WTC11 (cell line): ENCODE measurements around the gene WDR33. TPM values are rescaled to one million over a fixed set of nuclear protein-coding genes. Genes with fewer than 3 reads are reported as not detected.

Experiments
- ATAC-seq: fragments of 200-7000 bp; cut with Tn5 transposase; 2 replicates; pipeline ENCODE4 v1.10.0; 2021; ENCODE audit warnings: mild to moderate bottlenecking, moderate library complexity
- CTCF ChIA-PET: fragments of 300-600 bp; sonication (Branson Sonifier 250); formaldehyde crosslinking; loops from one replicate; lab custom pipeline; 2021; ENCODE audit warnings: antibody characterized with exemption; lab: Charles Lee
- POLR2A ChIA-PET: fragments of 350-600 bp; sonication (Branson Sonifier 250); formaldehyde crosslinking; loops from one replicate; lab custom pipeline; 2021; ENCODE audit warnings: antibody characterized with exemption; lab: Charles Lee
- DNase-seq: peaks from one replicate; pipeline ENCODE4 v3.0.0; 2021; ENCODE audit warnings: low spot score
- H3K27ac Mint-ChIP-seq: 2 replicates; pipeline ENCODE4 v1.8.0; 2021; ENCODE audit warnings: mixed read lengths
- H3K27me3 Mint-ChIP-seq: 2 replicates; pipeline ENCODE4 v1.8.0; 2021; ENCODE audit warnings: low read depth, mild to moderate bottlenecking, moderate library complexity, mixed read lengths
- H3K36me3 Mint-ChIP-seq: 2 replicates; pipeline ENCODE4 v1.8.0; 2021; ENCODE audit warnings: mixed read lengths
- H3K4me1 Mint-ChIP-seq: 2 replicates; pipeline ENCODE4 v1.8.0; 2022; ENCODE audit warnings: mixed read lengths
- H3K4me3 Mint-ChIP-seq: 2 replicates; pipeline ENCODE4 v1.8.0; 2021; ENCODE audit warnings: mild to moderate bottlenecking, moderate library complexity, mixed read lengths
- H3K9me3 Mint-ChIP-seq: 2 replicates; pipeline ENCODE4 v1.8.0; 2021; ENCODE audit warnings: mixed read lengths
- ATF1 ChIP-seq: sonication (generic); formaldehyde crosslinking; IDR thresholded peaks from 2 replicates; pipeline ENCODE4 v1.8.1; 2023; ENCODE audit warnings: mild to moderate bottlenecking, moderate library complexity, missing genetic modification reagents
- GTF2I ChIP-seq: fragments of 250-450 bp; sonication (Bioruptor Pico); conservative IDR thresholded peaks from 2 replicates; pipeline ENCODE4 v1.4.0; 2021; ENCODE audit warnings: mild to moderate bottlenecking
- MXD4 ChIP-seq: fragments of 250-450 bp; sonication (Bioruptor Pico); IDR thresholded peaks from 2 replicates; pipeline ENCODE4 v1.8.0; 2021; ENCODE audit warnings: mild to moderate bottlenecking, moderate library complexity, borderline replicate concordance
- NFATC4 ChIP-seq: fragments of 250-450 bp; sonication (Bioruptor Pico); IDR thresholded peaks from 2 replicates; pipeline ENCODE4 v1.9.0; 2021; ENCODE audit warnings: mild to moderate bottlenecking
- NFE2L1 ChIP-seq: sonication (generic); formaldehyde crosslinking; IDR thresholded peaks from 2 replicates; pipeline ENCODE4 v1.8.1; 2023; ENCODE audit warnings: missing genetic modification reagents
- RORB ChIP-seq: fragments of 250-450 bp; sonication (Bioruptor Pico); IDR thresholded peaks from 2 replicates; pipeline ENCODE4 v1.9.0; 2021; ENCODE audit warnings: mild to moderate bottlenecking
- SMAD3 ChIP-seq: sonication (generic); formaldehyde crosslinking; IDR thresholded peaks from 2 replicates; pipeline ENCODE4 v1.8.0; 2022; ENCODE audit warnings: missing genetic modification reagents, mild to moderate bottlenecking, borderline replicate concordance
- SOX15 ChIP-seq: fragments of 250-450 bp; sonication (Bioruptor Pico); IDR thresholded peaks from 2 replicates; pipeline ENCODE4 v1.9.0; 2021; ENCODE audit warnings: mild to moderate bottlenecking
- TP53 ChIP-seq: sonication (generic); formaldehyde crosslinking; IDR thresholded peaks from 2 replicates; pipeline ENCODE4 v1.8.1; 2023; ENCODE audit warnings: mild to moderate bottlenecking, missing genetic modification reagents
- ZNF263 ChIP-seq: sonication (generic); formaldehyde crosslinking; IDR thresholded peaks from 2 replicates; pipeline ENCODE4 v1.8.1; 2022; ENCODE audit warnings: low read depth, mild to moderate bottlenecking, moderate library complexity, missing genetic modification reagents
- ZNF396 ChIP-seq: fragments of 250-450 bp; sonication (Bioruptor Pico); IDR thresholded peaks from 2 replicates; pipeline ENCODE4 v1.8.0; 2021; ENCODE audit warnings: mild to moderate bottlenecking, moderate library complexity, borderline replicate concordance
- total RNA-seq: library from RNA; stranded (reverse); gene quantifications from 3 replicates; pipeline ENCODE4 v1.2.3, GENCODE V29; 2021
- TF ChIP-seq, protein P1 (sequence below): sonication (generic); formaldehyde crosslinking; IDR thresholded peaks from 2 replicates; pipeline ENCODE4 v1.8.0; 2023; ENCODE audit warnings: missing genetic modification reagents, mild to moderate bottlenecking, borderline replicate concordance
- TF ChIP-seq, protein P2 (sequence below): sonication (generic); formaldehyde crosslinking; IDR thresholded peaks from 2 replicates; pipeline ENCODE4 v1.8.1; 2023; ENCODE audit warnings: mild to moderate bottlenecking, missing genetic modification reagents
- TF ChIP-seq, protein P3 (sequence below): sonication (generic); formaldehyde crosslinking; conservative IDR thresholded peaks from 2 replicates; pipeline ENCODE4 v1.8.1; 2023; ENCODE audit warnings: mild to moderate bottlenecking, low read depth, missing genetic modification reagents, moderate library complexity
- TF ChIP-seq, protein P4 (sequence below): fragments of 200-600 bp; IDR thresholded peaks from 2 replicates; pipeline ENCODE4 v1.8.0; 2022; ENCODE audit warnings: antibody characterized with exemption

WDR33 gene
- total RNA-seq, 1 experiment from 2014 or later, result 67.1 TPM

DNA sequence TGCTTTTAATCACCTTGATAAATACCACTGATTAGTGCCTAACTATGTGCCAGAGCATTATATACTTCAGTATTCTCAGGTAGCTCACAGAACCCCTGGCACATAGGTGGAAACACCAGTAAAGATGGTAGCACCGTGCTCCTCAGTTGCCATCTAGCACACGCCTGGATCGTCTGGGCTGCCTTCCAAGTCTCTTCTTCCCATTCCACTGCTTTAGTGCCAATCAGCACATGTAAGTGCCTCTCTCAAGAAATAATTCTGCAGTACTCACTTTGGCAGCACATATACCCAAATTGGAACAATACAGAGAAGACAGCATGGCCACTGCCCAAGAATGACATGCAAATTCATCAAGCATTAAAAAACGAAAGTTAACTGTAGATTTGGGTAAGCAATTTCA lies 34.0 kb upstream of the WDR33 start (continued):
- TF ChIP-seq, protein P1, sequence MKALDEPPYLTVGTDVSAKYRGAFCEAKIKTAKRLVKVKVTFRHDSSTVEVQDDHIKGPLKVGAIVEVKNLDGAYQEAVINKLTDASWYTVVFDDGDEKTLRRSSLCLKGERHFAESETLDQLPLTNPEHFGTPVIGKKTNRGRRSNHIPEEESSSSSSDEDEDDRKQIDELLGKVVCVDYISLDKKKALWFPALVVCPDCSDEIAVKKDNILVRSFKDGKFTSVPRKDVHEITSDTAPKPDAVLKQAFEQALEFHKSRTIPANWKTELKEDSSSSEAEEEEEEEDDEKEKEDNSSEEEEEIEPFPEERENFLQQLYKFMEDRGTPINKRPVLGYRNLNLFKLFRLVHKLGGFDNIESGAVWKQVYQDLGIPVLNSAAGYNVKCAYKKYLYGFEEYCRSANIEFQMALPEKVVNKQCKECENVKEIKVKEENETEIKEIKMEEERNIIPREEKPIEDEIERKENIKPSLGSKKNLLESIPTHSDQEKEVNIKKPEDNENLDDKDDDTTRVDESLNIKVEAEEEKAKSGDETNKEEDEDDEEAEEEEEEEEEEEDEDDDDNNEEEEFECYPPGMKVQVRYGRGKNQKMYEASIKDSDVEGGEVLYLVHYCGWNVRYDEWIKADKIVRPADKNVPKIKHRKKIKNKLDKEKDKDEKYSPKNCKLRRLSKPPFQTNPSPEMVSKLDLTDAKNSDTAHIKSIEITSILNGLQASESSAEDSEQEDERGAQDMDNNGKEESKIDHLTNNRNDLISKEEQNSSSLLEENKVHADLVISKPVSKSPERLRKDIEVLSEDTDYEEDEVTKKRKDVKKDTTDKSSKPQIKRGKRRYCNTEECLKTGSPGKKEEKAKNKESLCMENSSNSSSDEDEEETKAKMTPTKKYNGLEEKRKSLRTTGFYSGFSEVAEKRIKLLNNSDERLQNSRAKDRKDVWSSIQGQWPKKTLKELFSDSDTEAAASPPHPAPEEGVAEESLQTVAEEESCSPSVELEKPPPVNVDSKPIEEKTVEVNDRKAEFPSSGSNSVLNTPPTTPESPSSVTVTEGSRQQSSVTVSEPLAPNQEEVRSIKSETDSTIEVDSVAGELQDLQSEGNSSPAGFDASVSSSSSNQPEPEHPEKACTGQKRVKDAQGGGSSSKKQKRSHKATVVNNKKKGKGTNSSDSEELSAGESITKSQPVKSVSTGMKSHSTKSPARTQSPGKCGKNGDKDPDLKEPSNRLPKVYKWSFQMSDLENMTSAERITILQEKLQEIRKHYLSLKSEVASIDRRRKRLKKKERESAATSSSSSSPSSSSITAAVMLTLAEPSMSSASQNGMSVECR (CRISPR knock-in tag), result no peak
- TF ChIP-seq, protein P2, sequence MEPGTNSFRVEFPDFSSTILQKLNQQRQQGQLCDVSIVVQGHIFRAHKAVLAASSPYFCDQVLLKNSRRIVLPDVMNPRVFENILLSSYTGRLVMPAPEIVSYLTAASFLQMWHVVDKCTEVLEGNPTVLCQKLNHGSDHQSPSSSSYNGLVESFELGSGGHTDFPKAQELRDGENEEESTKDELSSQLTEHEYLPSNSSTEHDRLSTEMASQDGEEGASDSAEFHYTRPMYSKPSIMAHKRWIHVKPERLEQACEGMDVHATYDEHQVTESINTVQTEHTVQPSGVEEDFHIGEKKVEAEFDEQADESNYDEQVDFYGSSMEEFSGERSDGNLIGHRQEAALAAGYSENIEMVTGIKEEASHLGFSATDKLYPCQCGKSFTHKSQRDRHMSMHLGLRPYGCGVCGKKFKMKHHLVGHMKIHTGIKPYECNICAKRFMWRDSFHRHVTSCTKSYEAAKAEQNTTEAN, result no peak

DNA sequence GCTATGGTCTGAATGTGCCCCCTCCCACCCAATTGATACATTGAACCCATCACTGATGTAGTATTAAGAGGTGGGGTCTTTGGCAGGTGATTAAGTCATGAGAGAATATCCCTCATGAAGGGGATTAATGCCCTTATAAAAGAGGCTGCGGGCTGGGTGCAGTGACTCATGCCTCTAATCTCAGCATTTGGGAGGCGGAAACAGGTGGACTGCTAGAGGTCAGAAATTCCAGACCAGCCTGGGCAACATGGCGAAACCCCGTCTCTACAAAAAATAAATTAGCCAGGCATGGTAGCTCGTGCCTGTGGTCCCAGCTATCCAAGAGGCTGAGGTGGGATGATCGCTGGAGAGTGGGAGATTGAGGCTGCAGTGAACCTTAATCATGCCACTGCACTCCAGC lies 32.7 kb upstream of the WDR33 start:
- no peaks in the 10 kb centered on the region for H3K27me3 Mint-ChIP-seq
- TF ChIP-seq ATF1 (CRISPR knock-in tag) (no peak), NFE2L1 (CRISPR knock-in tag) (no peak)
- DNase-seq (no peak), ATAC-seq (no peak)
- no peak overlapping the region for H3K4me3 Mint-ChIP-seq
- POLR2A ChIA-PET, result no interaction called here
- H3K9me3 Mint-ChIP-seq, result peaks cover 4% of the 10 kb centered on the region; the same call in 1 of the 2 replicates
- H3K27ac Mint-ChIP-seq, result no peak overlapping the region
- peaks cover 32% of the 10 kb centered on the region for H3K36me3 Mint-ChIP-seq
- no peaks in the 10 kb centered on the region for H3K4me1 Mint-ChIP-seq
- CTCF ChIA-PET, result no interaction called here

DNA sequence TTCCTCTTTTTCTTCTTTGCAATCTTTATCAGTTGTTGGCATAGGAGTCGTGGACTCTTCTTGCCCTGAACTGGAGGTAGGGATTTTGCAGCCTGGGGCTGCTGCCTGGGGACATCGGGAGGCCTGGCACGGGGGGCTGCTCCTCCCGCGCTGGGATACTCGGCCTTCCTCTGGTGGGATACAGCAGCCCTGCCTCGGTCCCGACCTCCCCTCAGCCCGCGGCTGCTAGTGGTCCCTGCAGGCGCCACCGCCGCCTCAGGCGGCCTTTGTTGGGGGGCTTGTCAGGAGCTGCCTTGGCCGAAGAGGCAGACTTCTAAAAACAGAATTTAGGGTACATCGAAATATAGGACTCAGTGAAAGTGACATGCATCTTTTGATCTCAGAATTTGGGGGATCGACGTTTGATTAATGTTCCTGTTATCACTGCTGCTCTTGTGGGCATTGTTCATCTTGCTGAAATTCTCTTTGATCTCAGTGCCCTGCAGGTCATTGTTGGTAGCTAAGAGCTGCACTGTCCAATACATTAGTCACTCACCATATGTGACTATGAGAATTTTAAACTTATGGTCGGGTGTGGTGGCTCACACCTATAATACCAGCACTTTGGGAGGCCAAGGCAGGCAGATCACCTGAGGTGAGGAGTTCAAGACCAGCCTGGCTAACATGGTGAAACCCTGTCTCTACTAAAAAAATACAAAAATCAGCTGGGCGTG lies 30.7 kb upstream of the WDR33 start:
- no peak for DNase-seq
- H3K4me3 Mint-ChIP-seq, result no peak overlapping the region
- H3K4me1 Mint-ChIP-seq, result no peaks in the 10 kb centered on the region
- H3K27me3 Mint-ChIP-seq, result no peaks in the 10 kb centered on the region
- peaks cover 4% of the 10 kb centered on the region; the same call in 1 of the 2 replicates for H3K9me3 Mint-ChIP-seq
- no peak overlapping the region for H3K27ac Mint-ChIP-seq
- ChIA-PET POLR2A (no interaction called here), CTCF (no interaction called here)
- peaks cover 14% of the 10 kb centered on the region for H3K36me3 Mint-ChIP-seq
- ATAC-seq, result no peak
- TF ChIP-seq ZNF396 (no peak), SOX15 (CRISPR knock-in tag) (no peak), TP53 (no peak), ZNF263 (CRISPR knock-in tag) (no peak), SMAD3 (no peak), MXD4 (no peak), RORB (CRISPR knock-in tag) (no peak), NFATC4 (CRISPR knock-in tag) (no peak), GTF2I (no peak)
- TF ChIP-seq, protein P3, sequence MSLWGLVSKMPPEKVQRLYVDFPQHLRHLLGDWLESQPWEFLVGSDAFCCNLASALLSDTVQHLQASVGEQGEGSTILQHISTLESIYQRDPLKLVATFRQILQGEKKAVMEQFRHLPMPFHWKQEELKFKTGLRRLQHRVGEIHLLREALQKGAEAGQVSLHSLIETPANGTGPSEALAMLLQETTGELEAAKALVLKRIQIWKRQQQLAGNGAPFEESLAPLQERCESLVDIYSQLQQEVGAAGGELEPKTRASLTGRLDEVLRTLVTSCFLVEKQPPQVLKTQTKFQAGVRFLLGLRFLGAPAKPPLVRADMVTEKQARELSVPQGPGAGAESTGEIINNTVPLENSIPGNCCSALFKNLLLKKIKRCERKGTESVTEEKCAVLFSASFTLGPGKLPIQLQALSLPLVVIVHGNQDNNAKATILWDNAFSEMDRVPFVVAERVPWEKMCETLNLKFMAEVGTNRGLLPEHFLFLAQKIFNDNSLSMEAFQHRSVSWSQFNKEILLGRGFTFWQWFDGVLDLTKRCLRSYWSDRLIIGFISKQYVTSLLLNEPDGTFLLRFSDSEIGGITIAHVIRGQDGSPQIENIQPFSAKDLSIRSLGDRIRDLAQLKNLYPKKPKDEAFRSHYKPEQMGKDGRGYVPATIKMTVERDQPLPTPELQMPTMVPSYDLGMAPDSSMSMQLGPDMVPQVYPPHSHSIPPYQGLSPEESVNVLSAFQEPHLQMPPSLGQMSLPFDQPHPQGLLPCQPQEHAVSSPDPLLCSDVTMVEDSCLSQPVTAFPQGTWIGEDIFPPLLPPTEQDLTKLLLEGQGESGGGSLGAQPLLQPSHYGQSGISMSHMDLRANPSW (CRISPR knock-in tag), result no peak
- TF ChIP-seq, protein P2, result no peak
- TF ChIP-seq, protein P4, sequence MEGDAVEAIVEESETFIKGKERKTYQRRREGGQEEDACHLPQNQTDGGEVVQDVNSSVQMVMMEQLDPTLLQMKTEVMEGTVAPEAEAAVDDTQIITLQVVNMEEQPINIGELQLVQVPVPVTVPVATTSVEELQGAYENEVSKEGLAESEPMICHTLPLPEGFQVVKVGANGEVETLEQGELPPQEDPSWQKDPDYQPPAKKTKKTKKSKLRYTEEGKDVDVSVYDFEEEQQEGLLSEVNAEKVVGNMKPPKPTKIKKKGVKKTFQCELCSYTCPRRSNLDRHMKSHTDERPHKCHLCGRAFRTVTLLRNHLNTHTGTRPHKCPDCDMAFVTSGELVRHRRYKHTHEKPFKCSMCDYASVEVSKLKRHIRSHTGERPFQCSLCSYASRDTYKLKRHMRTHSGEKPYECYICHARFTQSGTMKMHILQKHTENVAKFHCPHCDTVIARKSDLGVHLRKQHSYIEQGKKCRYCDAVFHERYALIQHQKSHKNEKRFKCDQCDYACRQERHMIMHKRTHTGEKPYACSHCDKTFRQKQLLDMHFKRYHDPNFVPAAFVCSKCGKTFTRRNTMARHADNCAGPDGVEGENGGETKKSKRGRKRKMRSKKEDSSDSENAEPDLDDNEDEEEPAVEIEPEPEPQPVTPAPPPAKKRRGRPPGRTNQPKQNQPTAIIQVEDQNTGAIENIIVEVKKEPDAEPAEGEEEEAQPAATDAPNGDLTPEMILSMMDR, result no peak
